GM12873 (cell line): ENCODE measurements around the gene CEBPG.

Source experiments
- TF ChIP-seq, protein P1 (sequence below): IDR thresholded peaks from 2 replicates; pipeline ENCODE4 v1.5.1; 2012; ENCODE audit warnings: low read depth, mild to moderate bottlenecking, moderate library complexity, low read length, control low read depth; ENCODE audit not compliant: insufficient read depth; ENCODE audit errors: missing control alignments

The CEBPG gene

GRCh38 chr19:33417751-33418150 lies 44.2 kb downstream of the CEBPG start:
- TF ChIP-seq, protein P1, sequence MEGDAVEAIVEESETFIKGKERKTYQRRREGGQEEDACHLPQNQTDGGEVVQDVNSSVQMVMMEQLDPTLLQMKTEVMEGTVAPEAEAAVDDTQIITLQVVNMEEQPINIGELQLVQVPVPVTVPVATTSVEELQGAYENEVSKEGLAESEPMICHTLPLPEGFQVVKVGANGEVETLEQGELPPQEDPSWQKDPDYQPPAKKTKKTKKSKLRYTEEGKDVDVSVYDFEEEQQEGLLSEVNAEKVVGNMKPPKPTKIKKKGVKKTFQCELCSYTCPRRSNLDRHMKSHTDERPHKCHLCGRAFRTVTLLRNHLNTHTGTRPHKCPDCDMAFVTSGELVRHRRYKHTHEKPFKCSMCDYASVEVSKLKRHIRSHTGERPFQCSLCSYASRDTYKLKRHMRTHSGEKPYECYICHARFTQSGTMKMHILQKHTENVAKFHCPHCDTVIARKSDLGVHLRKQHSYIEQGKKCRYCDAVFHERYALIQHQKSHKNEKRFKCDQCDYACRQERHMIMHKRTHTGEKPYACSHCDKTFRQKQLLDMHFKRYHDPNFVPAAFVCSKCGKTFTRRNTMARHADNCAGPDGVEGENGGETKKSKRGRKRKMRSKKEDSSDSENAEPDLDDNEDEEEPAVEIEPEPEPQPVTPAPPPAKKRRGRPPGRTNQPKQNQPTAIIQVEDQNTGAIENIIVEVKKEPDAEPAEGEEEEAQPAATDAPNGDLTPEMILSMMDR, result no peak

GRCh38 chr19:33418461-33418860 lies 45.0 kb downstream of the CEBPG start:
- TF ChIP-seq, protein P1, result no peak

DNA sequence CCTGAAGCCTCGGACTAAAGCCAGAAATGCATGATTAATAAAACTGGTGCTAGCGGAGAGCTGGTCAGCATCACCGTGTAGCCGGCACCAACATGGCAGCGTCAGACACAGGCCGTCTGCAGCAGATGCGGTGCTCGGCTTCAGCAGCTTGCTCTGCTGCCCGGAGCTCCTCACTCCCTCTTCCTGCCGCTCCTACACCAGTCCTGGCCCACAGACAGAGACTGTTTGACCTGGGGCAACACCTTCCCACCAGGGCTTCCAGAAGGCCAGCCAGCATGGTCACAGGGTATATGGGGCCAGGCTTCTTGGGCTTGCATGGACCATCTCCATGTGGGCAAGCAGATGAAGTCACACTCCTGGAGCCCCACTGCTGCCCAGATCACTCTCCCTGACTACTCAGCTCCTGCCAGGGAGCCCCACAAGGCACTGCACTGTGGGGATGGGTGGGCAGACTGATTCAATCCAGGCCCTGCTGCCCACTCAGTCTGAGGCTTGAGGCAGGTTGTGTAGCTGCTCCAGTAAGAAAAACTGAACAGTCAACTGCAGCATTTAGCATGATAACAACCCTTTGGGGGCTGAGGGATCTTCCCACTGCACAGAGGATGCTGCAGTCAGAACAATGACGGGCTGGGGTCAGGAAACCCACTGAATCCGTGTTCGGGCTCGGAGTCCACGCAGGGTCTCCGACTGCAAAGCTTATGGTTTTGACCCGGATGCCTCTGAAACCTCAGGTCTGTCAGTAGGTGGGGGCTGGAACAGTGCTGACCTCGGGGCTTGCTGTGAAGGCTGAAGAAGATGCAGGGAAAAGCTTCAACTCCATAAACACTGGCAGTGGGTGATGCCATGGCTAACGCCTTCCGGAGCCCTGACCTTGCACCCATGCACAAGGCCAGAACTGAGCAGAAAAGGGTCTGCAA lies 45.6 kb downstream of the CEBPG start:
- TF ChIP-seq, protein P1, result no peak

DNA sequence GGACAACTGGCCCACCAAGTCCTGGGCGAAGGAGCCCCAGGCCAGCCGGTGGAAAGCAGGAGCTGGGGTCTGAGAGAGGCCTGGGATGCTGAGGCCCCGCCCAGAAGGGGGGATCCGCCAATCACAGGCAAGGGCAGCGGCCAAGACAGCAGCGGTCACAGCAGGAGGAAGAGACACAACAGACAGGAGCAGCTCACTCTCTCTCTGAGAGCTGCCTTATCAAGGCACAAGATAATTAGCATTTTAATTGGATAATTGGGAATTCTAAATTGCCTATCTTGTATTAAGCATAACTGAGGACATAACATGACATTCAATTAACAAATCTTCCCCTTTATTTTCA lies 46.2 kb downstream of the CEBPG start:
- TF ChIP-seq, protein P1, result no peak

GRCh38 chr19:33420821-33421220 lies 47.3 kb downstream of the CEBPG start:
- TF ChIP-seq, protein P1, result no peak

DNA sequence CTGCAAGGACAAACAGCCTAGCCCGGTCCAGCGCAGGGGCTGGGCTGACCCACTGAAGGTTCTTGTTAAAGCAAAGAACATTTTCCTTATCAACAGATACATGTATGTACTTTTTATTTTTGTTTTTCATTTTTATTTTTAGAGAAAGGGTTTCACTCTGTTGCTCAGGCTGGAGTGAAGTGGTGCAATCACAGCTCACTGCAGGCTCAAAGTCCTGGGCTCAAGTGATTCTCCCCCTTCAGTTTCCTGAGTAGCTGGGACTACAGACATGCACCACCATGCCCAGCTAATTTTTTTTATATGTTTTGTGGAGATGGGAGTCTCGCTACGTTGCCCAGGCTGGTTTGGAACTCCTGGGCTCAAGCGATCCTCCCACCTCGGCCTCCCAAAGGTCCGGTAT lies 47.9 kb downstream of the CEBPG start:
- TF ChIP-seq, protein P1, result no peak

- TF ChIP-seq, protein P1, result no peak
Measured at GRCh38 chr19:33422369-33423180, 49.1 kb downstream of the CEBPG start.
